Lung (tissue), 12 donors: ENCODE measurements around the gene LRP5. TPM values are rescaled to one million over a fixed set of nuclear protein-coding genes. Genes with fewer than 3 reads are reported as not detected.

Experiments used
- ATAC-seq: fragments of 200-7000 bp; cut with Tn5 transposase; one replicate; pipeline ENCODE4 v1.9.1; 2020; ENCODE audit warnings: moderate number of reproducible peaks; ENCODE audit not compliant: insufficient read depth, low FRiP score
- DNase-seq, 3 donors: peaks; one replicate each; pipeline ENCODE4 v3.0.0-alpha.2; 2013 to 2017
- H3K27ac ChIP-seq, 2 donors: one replicate each; pipeline ENCODE4 v1.5.1; 2013; ENCODE audit warnings: mild to moderate bottlenecking in 2 of 2, moderate library complexity in 2 of 2, control low read depth in 1 of 2, inconsistent platforms in 1 of 2, low read depth in 1 of 2, low read length in 1 of 2
- H3K27me3 ChIP-seq, 3 donors: one replicate each; pipeline ENCODE4 v1.5.1; 2013; ENCODE audit warnings: low read length in 2 of 3; ENCODE audit not compliant: control insufficient read depth in 3 of 3, insufficient read depth in 3 of 3
- H3K36me3 ChIP-seq, 4 donors: one replicate each; pipeline ENCODE4 v1.5.1; 2013; ENCODE audit warnings: low read length in 4 of 4, mild to moderate bottlenecking in 1 of 4, moderate library complexity in 1 of 4; ENCODE audit not compliant: control insufficient read depth in 4 of 4, insufficient read depth in 4 of 4
- H3K4me1 ChIP-seq, 5 donors: one replicate each; pipeline ENCODE4 v1.5.1; 2013; ENCODE audit warnings: low read length in 5 of 5, mild to moderate bottlenecking in 2 of 5, moderate library complexity in 1 of 5; ENCODE audit not compliant: control insufficient read depth in 5 of 5, insufficient read depth in 5 of 5
- H3K4me3 ChIP-seq: one replicate; pipeline ENCODE4 v1.5.1; 2013; ENCODE audit warnings: mild to moderate bottlenecking, control low read depth, moderate library complexity
- H3K9ac ChIP-seq, 2 donors: one replicate each; pipeline ENCODE4 v1.5.1; 2013; ENCODE audit warnings: low read length in 2 of 2, control low read depth in 1 of 2; ENCODE audit not compliant: insufficient read depth in 1 of 2
- H3K9me3 ChIP-seq, 4 donors: one replicate each; pipeline ENCODE4 v1.5.1; 2013; ENCODE audit warnings: low read length in 3 of 4, mild to moderate bottlenecking in 1 of 4, moderate library complexity in 1 of 4; ENCODE audit not compliant: control insufficient read depth in 4 of 4, insufficient read depth in 3 of 4
- WGBS, 2 donors: extraction: QIAGEN DNeasy Blood & Tissue Kit; methylation state at CpG; one replicate each; pipeline ENCODE4 v1.1.7; 2013; 5-methylcytosine and 5-hydroxymethylcytosine counted together
- polyA plus RNA-seq, 2 donors: library from polyadenylated mRNA; stranded (reverse); fragments of 200-250 nt; gene quantifications; one replicate each; pipeline ENCODE4 v1.2.1, GENCODE V29; 2013
- total RNA-seq, 2 donors: library from RNA; depleted of rRNA in 1 of 2; stranded (reverse); fragments of >200 nt in 1 of 2; gene quantifications; one replicate each; pipeline ENCODE4 v1.2.1, GENCODE V29; 2014 to 2021
- TF ChIP-seq, protein P1 (sequence below): IDR thresholded peaks from 2 replicates; pipeline ENCODE4 v1.5.1; 2012; ENCODE audit warnings: mild to moderate bottlenecking; ENCODE audit errors: control extremely low read depth, extremely low read depth
- donor health status: control.
- donor health status: control.
- donor health status: Bipolar disorder and iron deficiency.
- donor health status: healthy.
- donor health status: DM: yes; HTN: yes; CAD: no.

The LRP5 gene
- total and polyA plus RNA-seq, 4 donors = 33.7 to 76.4 (median 63.2) TPM

DNA sequence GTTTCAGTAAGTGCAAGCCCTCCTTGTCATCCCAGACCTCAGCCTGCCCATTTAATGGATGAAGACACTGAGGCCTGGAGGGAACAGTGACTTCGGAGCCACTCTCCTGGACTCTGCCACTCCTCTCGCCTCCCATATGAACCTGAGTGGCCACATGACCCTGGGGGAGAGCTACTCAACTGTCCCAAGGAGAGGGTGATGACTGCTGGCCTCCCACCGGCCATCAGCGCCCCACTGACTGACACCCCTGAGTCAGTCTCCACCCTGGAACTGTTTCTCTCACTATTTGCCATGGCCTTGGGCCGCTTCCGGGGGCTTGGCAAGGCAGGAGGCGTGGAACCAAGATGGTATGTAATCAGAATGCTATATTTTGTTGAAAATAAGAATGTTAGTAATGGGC is 17.1 kb downstream of the LRP5 start:
- peak in 2 of 3 donors; percentile 52 to 62 for DNase-seq
- Histone ChIP-seq H3K27ac (peak overlapping the region in 1 of 2 donors; percentile 27), H3K9ac (no peak overlapping the region), H3K9me3 (no peaks in the 10 kb centered on the region), H3K27me3 (no peaks in the 10 kb centered on the region), H3K4me3 (no peak overlapping the region), H3K36me3 (no peaks in the 10 kb centered on the region), H3K4me1 (peaks cover 18 to 72% (median 47%) of the 10 kb centered on the region in 5 donors)
- WGBS, 2 donors = 76 to 87% methylated on average over 7 of the region's 7 CpGs
- no peak for ATAC-seq
- TF ChIP-seq, protein P1, sequence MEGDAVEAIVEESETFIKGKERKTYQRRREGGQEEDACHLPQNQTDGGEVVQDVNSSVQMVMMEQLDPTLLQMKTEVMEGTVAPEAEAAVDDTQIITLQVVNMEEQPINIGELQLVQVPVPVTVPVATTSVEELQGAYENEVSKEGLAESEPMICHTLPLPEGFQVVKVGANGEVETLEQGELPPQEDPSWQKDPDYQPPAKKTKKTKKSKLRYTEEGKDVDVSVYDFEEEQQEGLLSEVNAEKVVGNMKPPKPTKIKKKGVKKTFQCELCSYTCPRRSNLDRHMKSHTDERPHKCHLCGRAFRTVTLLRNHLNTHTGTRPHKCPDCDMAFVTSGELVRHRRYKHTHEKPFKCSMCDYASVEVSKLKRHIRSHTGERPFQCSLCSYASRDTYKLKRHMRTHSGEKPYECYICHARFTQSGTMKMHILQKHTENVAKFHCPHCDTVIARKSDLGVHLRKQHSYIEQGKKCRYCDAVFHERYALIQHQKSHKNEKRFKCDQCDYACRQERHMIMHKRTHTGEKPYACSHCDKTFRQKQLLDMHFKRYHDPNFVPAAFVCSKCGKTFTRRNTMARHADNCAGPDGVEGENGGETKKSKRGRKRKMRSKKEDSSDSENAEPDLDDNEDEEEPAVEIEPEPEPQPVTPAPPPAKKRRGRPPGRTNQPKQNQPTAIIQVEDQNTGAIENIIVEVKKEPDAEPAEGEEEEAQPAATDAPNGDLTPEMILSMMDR = no peak

DNA sequence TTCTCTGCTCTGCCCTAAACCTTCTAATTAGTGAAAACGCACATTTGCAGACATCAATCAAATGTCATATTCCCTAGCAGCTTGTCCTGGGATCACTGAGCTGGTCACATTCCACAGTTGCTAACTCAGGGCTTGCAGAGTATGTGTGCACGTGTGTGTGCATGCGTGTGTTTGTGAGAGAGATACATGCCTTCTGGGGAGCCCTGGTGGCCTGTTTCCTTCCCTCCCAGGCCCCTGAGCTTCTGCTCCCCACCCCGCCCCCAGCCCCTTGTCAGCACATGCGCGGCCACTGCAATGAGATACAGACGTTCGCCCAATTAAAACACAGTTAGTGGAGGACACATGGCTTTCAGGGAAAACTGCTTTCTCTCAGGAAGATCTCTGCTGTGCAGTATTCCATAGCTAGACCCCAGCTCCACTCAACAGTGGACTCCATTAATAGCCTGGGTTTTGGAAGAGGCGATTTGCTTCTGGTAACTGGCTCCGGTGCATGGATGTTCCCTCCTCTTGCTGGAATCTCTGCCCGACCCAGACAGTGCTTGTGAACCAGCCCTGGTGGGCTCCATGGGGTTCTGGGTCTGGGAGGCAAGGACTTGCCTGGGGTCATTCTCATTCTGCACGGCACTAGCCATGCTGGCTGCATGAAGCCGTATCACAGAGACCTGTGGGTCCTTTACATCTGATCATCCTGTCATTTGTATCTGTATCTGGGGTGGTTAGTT is 17.7 kb downstream of the LRP5 start:
- DNase-seq (peak; percentile 72 to 81 (median 78)), ATAC-seq (no peak)
- WGBS, 2 donors = 71 to 76% methylated on average over 13 of the region's 13 CpGs
- Histone ChIP-seq H3K4me1 (peaks cover 18 to 68% (median 41%) of the 10 kb centered on the region in 5 donors), H3K9me3 (no peaks in the 10 kb centered on the region), H3K9ac (no peak overlapping the region), H3K4me3 (no peak overlapping the region), H3K27ac (peak overlapping the region; percentile 56 to 65), H3K36me3 (no peaks in the 10 kb centered on the region), H3K27me3 (no peaks in the 10 kb centered on the region)
- TF ChIP-seq, protein P1 = no peak

DNA sequence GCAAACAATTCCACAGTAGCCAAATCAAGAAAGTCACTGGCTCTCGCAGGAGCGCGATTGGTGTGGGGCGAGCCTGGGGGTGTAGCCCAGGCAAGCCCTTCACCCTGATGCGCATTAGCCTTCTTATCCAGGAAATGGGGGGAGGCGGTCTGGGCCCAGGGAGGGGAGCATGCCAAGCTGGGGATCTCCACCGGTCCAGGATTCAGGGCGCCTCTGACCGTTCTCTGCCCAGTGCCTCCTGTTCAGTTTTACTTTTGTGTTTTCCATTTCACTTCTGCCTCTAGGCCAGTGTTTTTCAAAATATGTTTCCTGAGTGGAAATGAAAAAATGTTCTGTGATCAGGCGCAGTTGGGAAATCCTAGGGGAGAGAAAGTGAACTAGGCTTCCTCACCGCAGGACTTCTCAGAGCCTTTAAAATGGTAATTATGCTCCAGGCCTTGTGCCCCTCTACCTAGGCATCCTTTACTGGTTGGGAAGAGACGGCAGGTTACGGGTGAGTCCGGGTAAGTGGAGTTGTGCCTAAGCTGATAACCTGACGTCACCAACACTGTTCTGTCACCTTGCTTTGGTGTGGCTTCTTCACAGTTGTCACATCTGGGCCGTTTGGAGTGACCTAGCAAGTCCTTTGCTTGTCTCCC is 18.4 kb downstream of the LRP5 start:
- H3K27ac ChIP-seq = peak overlapping the region; percentile 56 to 65
- peak in 1 of 3 donors; percentile 16 for DNase-seq
- no peaks in the 10 kb centered on the region for H3K36me3 ChIP-seq
- H3K9me3 ChIP-seq = no peaks in the 10 kb centered on the region
- peaks cover 18 to 65% (median 36%) of the 10 kb centered on the region in 5 donors for H3K4me1 ChIP-seq
- H3K4me3 ChIP-seq = no peak overlapping the region
- 51 to 52% methylated on average over 16 of the region's 16 CpGs for WGBS, 2 donors
- TF ChIP-seq, protein P1 = no peak
- no peaks in the 10 kb centered on the region for H3K27me3 ChIP-seq
- ATAC-seq = no peak
- no peak overlapping the region for H3K9ac ChIP-seq
